HepG2 (cell line): ENCODE measurements around the gene NFE2L1. TPM values are rescaled to one million over a fixed set of nuclear protein-coding genes. Genes with fewer than 3 reads are reported as not detected.

ENCODE experiments used
- CENPBD1 ChIP-seq: sonication (generic); formaldehyde crosslinking; IDR thresholded peaks from 2 replicates; pipeline ENCODE4 v1.8.0; 2022; ENCODE audit warnings: missing genetic modification reagents, low read depth, mild to moderate bottlenecking, borderline replicate concordance
- HNF1B ChIP-seq: sonication (generic); formaldehyde crosslinking; IDR thresholded peaks from 2 replicates; pipeline ENCODE4 v1.5.1; 2020; ENCODE audit warnings: mild to moderate bottlenecking, moderate library complexity, missing genetic modification reagents
- HNRNPLL ChIP-seq: fragments of 200-400 bp; formaldehyde crosslinking; IDR thresholded peaks from 2 replicates; pipeline ENCODE4 v1.6.1; 2017; ENCODE audit warnings: mild to moderate bottlenecking, low read depth, low read length; ENCODE audit not compliant: poor library complexity, severe bottlenecking
- KDM2A ChIP-seq: sonication (generic); formaldehyde crosslinking; IDR thresholded peaks from 2 replicates; pipeline ENCODE4 v1.4.0; 2020; ENCODE audit warnings: low read depth, missing genetic modification reagents, borderline replicate concordance
- MBNL3 ChIP-seq: fragments of 250-450 bp; sonication (Bioruptor Pico); conservative IDR thresholded peaks from 2 replicates; pipeline ENCODE4 v1.8.0; 2022; ENCODE audit warnings: mild to moderate bottlenecking, inconsistent platforms
- MTF2 ChIP-seq: sonication (generic); formaldehyde crosslinking; IDR thresholded peaks from 2 replicates; pipeline ENCODE4 v1.5.0; 2020; ENCODE audit warnings: missing genetic modification reagents, borderline replicate concordance
- MXI1 ChIP-seq: IDR thresholded peaks from 3 replicates; pipeline ENCODE4 v1.6.1; 2012; ENCODE audit warnings: low read depth, low read length, inconsistent platforms, borderline replicate concordance
- POLR2A ChIP-seq, 2 experiments: IDR thresholded peaks; 2 replicates each; pipeline ENCODE4 v1.6.1; 2011; ENCODE audit warnings: low read depth in 2 of 2, low read length in 2 of 2, mild to moderate bottlenecking in 1 of 2, moderate library complexity in 1 of 2; ENCODE audit not compliant: insufficient read depth in 1 of 2
- POLR2AphosphoS2 ChIP-seq: IDR thresholded peaks from 2 replicates; pipeline ENCODE4 v1.6.1; 2011; ENCODE audit warnings: low read depth, low read length, improper control_type of control experiment
- SRSF1 ChIP-seq: fragments of 200-400 bp; formaldehyde crosslinking; optimal IDR thresholded peaks from 2 replicates; pipeline ENCODE3; 2017; ENCODE audit warnings: mild to moderate bottlenecking, low read depth, low read length, moderate library complexity
- ZNF253 ChIP-seq: sonication (generic); formaldehyde crosslinking; IDR thresholded peaks from 2 replicates; pipeline ENCODE4 v1.8.0; 2022; ENCODE audit warnings: mild to moderate bottlenecking, missing genetic modification reagents, borderline replicate concordance
- ZNF367 ChIP-seq: sonication (generic); formaldehyde crosslinking; IDR thresholded peaks from 2 replicates; pipeline ENCODE4 v1.4.0; 2020; ENCODE audit warnings: missing genetic modification reagents, borderline replicate concordance
- ZNF543 ChIP-seq: sonication (generic); formaldehyde crosslinking; IDR thresholded peaks from 2 replicates; pipeline ENCODE4 v1.4.0; 2020; ENCODE audit warnings: mild to moderate bottlenecking, missing genetic modification reagents
- ZNF776 ChIP-seq: sonication (generic); formaldehyde crosslinking; IDR thresholded peaks from 2 replicates; pipeline ENCODE4 v1.4.0; 2020; ENCODE audit warnings: mild to moderate bottlenecking, missing genetic modification reagents
- ZNF792 ChIP-seq: IDR thresholded peaks from 2 replicates; pipeline ENCODE4 v1.6.1; 2016
- polyA plus RNA-seq, 8 experiments: library from polyadenylated mRNA; depleted of rRNA in 3 of 8; stranded (reverse) in 7 of 8; unstranded in 1 of 8; fragments of >200 nt; fragmentation: Illumina TruSeq in 4 of 8; extraction: Trizol in 4 of 8; gene quantifications; 2 replicates each; pipeline versions ENCODE4 v1.2.1 to v1.2.3, GENCODE V29; 2011 to 2016; ENCODE audit warnings: low read depth in 4 of 8, missing spikeins in 1 of 8, mixed read lengths in 1 of 8; ENCODE audit not compliant: insufficient read depth in 1 of 8
- total RNA-seq, 5 experiments: library from RNA; depleted of rRNA; stranded (reverse); fragments of >200 nt; fragmentation: Illumina TruSeq; extraction: Trizol; gene quantifications; 2 replicates each; pipeline ENCODE4 v1.2.3, GENCODE V29; 2016; ENCODE audit warnings: low read depth in 1 of 5
- TF ChIP-seq, protein P1 (sequence below): sonication (generic); formaldehyde crosslinking; IDR thresholded peaks from 2 replicates; pipeline ENCODE4 v1.4.0; 2020; ENCODE audit warnings: missing genetic modification reagents
- TF ChIP-seq, protein P2 (sequence below): sonication (generic); formaldehyde crosslinking; IDR thresholded peaks from 2 replicates; pipeline ENCODE4 v1.5.0; 2020; ENCODE audit warnings: mild to moderate bottlenecking, low read depth, missing genetic modification reagents, borderline replicate concordance
- TF ChIP-seq, protein P3 (sequence below), 2 experiments: IDR thresholded peaks; 2 replicates each; pipeline ENCODE4 v1.6.1; 2011 to 2012; ENCODE audit warnings: low read length in 2 of 2, borderline replicate concordance in 1 of 2, low read depth in 1 of 2, mild to moderate bottlenecking in 1 of 2, moderate library complexity in 1 of 2
- TF ChIP-seq, protein P4 (sequence below): sonication (generic); formaldehyde crosslinking; IDR thresholded peaks from 2 replicates; pipeline ENCODE4 v1.5.0; 2020; ENCODE audit warnings: mild to moderate bottlenecking, missing genetic modification reagents

Gene NFE2L1
- total and polyA plus RNA-seq, 2 of the 13 experiments (the other 11 are each of a cell fraction or from before 2014, with no cell fraction given): 67.0 to 234 TPM

- TF ChIP-seq ZNF253: no peak
- TF ChIP-seq ZNF543 (CRISPR knock-in tag): peak; percentile 72; the same call in 1 of the 2 replicates
- TF ChIP-seq SRSF1: no peak
- TF ChIP-seq CENPBD1: no peak
- TF ChIP-seq ZNF776: no peak
- TF ChIP-seq, protein P1, sequence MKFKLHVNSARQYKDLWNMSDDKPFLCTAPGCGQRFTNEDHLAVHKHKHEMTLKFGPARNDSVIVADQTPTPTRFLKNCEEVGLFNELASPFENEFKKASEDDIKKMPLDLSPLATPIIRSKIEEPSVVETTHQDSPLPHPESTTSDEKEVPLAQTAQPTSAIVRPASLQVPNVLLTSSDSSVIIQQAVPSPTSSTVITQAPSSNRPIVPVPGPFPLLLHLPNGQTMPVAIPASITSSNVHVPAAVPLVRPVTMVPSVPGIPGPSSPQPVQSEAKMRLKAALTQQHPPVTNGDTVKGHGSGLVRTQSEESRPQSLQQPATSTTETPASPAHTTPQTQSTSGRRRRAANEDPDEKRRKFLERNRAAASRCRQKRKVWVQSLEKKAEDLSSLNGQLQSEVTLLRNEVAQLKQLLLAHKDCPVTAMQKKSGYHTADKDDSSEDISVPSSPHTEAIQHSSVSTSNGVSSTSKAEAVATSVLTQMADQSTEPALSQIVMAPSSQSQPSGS (CRISPR knock-in tag): no peak
- TF ChIP-seq ZNF792 (CRISPR knock-in tag): no peak
- no peak for TF ChIP-seq HNF1B (CRISPR knock-in tag)
- TF ChIP-seq, protein P2, sequence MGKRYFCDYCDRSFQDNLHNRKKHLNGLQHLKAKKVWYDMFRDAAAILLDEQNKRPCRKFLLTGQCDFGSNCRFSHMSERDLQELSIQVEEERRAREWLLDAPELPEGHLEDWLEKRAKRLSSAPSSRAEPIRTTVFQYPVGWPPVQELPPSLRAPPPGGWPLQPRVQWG (CRISPR knock-in tag): no peak
- peak; percentile 81 for TF ChIP-seq HNRNPLL
- TF ChIP-seq, protein P3, sequence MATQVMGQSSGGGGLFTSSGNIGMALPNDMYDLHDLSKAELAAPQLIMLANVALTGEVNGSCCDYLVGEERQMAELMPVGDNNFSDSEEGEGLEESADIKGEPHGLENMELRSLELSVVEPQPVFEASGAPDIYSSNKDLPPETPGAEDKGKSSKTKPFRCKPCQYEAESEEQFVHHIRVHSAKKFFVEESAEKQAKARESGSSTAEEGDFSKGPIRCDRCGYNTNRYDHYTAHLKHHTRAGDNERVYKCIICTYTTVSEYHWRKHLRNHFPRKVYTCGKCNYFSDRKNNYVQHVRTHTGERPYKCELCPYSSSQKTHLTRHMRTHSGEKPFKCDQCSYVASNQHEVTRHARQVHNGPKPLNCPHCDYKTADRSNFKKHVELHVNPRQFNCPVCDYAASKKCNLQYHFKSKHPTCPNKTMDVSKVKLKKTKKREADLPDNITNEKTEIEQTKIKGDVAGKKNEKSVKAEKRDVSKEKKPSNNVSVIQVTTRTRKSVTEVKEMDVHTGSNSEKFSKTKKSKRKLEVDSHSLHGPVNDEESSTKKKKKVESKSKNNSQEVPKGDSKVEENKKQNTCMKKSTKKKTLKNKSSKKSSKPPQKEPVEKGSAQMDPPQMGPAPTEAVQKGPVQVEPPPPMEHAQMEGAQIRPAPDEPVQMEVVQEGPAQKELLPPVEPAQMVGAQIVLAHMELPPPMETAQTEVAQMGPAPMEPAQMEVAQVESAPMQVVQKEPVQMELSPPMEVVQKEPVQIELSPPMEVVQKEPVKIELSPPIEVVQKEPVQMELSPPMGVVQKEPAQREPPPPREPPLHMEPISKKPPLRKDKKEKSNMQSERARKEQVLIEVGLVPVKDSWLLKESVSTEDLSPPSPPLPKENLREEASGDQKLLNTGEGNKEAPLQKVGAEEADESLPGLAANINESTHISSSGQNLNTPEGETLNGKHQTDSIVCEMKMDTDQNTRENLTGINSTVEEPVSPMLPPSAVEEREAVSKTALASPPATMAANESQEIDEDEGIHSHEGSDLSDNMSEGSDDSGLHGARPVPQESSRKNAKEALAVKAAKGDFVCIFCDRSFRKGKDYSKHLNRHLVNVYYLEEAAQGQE (IDR thresholded peaks at IDR 0.05; ENCODE audit: borderline replicate concordance in 1 of 2, low read depth in 1 of 2, low read length in 2 of 2): no peak
- TF ChIP-seq POLR2AphosphoS2: no peak
- 0 out of 2 replicates have a peak, but pooled peaks have one; percentile 19 for TF ChIP-seq MTF2 (CRISPR knock-in tag)
- no peak for TF ChIP-seq MBNL3 (CRISPR knock-in tag)
- TF ChIP-seq ZNF367 (CRISPR knock-in tag): no peak
- TF ChIP-seq KDM2A (CRISPR knock-in tag): no peak; the same call in 1 of the 2 replicates
- no peak for TF ChIP-seq POLR2A (IDR thresholded peaks at IDR 0.05; ENCODE audit: insufficient read depth in 1 of 2, low read depth in 2 of 2, low read length in 2 of 2)
- TF ChIP-seq, protein P4, sequence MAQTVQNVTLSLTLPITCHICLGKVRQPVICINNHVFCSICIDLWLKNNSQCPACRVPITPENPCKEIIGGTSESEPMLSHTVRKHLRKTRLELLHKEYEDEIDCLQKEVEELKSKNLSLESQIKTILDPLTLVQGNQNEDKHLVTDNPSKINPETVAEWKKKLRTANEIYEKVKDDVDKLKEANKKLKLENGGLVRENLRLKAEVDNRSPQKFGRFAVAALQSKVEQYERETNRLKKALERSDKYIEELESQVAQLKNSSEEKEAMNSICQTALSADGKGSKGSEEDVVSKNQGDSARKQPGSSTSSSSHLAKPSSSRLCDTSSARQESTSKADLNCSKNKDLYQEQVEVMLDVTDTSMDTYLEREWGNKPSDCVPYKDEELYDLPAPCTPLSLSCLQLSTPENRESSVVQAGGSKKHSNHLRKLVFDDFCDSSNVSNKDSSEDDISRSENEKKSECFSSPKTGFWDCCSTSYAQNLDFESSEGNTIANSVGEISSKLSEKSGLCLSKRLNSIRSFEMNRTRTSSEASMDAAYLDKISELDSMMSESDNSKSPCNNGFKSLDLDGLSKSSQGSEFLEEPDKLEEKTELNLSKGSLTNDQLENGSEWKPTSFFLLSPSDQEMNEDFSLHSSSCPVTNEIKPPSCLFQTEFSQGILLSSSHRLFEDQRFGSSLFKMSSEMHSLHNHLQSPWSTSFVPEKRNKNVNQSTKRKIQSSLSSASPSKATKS (CRISPR knock-in tag): no peak
- TF ChIP-seq MXI1: no peak
These were observed 24.6 kb upstream of the NFE2L1 start (continued) for GRCh38 chr17:48023400-48024148.
